OCI-LY1 (cell line): ENCODE data around the gene PAGE2B.

ENCODE experiments used
- CTCF ChIP-seq: fragments of 200-600 bp; sonication (generic), shearing (Covaris generic); IDR thresholded peaks from 2 replicates; pipeline ENCODE4 v1.5.1; 2017; ENCODE audit warnings: mild to moderate bottlenecking, antibody characterized with exemption, low read length, moderate library complexity, mixed read lengths
- EZH2 ChIP-seq: fragments of 200-600 bp; sonication (generic), shearing (Covaris generic); IDR thresholded peaks from 2 replicates; pipeline ENCODE4 v1.8.0; 2017; ENCODE audit warnings: borderline replicate concordance, mixed run types, mild to moderate bottlenecking, antibody characterized with exemption, low read length, moderate library complexity, mixed read lengths

- TF ChIP-seq EZH2 (no peak), CTCF (no peak)
Observed at GRCh38 chrX:55119712-55120111, 44.9 kb downstream of the PAGE2B start.
